ENCODE results near the gene USF3. TPM values are rescaled to one million over a fixed set of nuclear protein-coding genes. Genes with fewer than 3 reads are reported as not detected.

Gene USF3
- total and polyA plus RNA-seq, 2 of the 13 experiments (the other 11 are each of a cell fraction or from before 2014, with no cell fraction given): 6.3 to 15.2 TPM

GRCh38 chr3:113625834-113626233, 70.6 kb downstream of the USF3 start (continued):
- TF ChIP-seq ZBTB7A (CRISPR knock-in tag; IDR thresholded peaks at IDR 0.05) (no peak), SUZ12 (IDR thresholded peaks at IDR 0.05; ENCODE audit: low read depth, low read length) (no peak), ZNF20 (CRISPR knock-in tag; IDR thresholded peaks at IDR 0.05) (no peak)

GRCh38 chr3:113623811-113624210, 72.6 kb downstream of the USF3 start:
- Histone ChIP-seq H3K4me3 (replicated peaks in 1 of 3; ENCODE audit: insufficient read depth in 1 of 3, low read depth in 2 of 3, low read length in 3 of 3) (no peak overlapping the region), H2AFZ (ENCODE audit: low read length) (no peak overlapping the region), H3K36me3 (replicated peaks in 1 of 2; ENCODE audit: control insufficient read depth in 1 of 2, insufficient read depth in 2 of 2, low read length in 2 of 2) (no peaks in the 10 kb centered on the region), H3K79me2 (ENCODE audit: insufficient read depth, low read length) (no peaks in the 10 kb centered on the region), H3K4me2 (ENCODE audit: low read depth, low read length) (no peak overlapping the region), H4K20me1 (ENCODE audit: insufficient read depth, low read length) (no peaks in the 10 kb centered on the region), H3K4me1 (ENCODE audit: insufficient read depth, low read length) (peaks cover 23% of the 10 kb centered on the region), H3K27ac (ENCODE audit: extremely low read length, insufficient read depth, low read length) (no peak overlapping the region), H3K9me3 (ENCODE audit: low read length) (no peaks in the 10 kb centered on the region), H3K9ac (ENCODE audit: insufficient read depth, low read depth, low read length) (no peak overlapping the region), H3K27me3 (ENCODE audit: control insufficient read depth in 1 of 2, insufficient read depth in 2 of 2, low read length in 2 of 2) (0 out of 5 replicates have a peak, but pooled peaks cover 0 to 3% of the 10 kb centered on the region in 2 experiments)
- WGBS (ENCODE audit: low lambda C conversion rate): 70% methylated on average over 7 of the region's 7 CpGs
- DNase-seq (ENCODE audit: low spot score) (no peak), ATAC-seq (no peak), FAIRE-seq (no peak)
- in situ Hi-C loops (cut with HindIII; ENCODE audit: extremely low pct_ligation_motif_present, low pct_unique_long_range_greater_than_20kb) (loop anchor here (10.0 kb wide), 1 partner anchor 129 kb away; no protein-coding TSS in a partner anchor), intact Hi-C loops (cut with micrococcal nuclease; ENCODE audit: unreplicated experiment) (loop anchor here (10.0 kb wide), 1 partner anchor 489 kb away; no protein-coding TSS in a partner anchor)
- no peak for TF ChIP-seq ZNF281 (CRISPR knock-in tag; IDR thresholded peaks at IDR 0.05; ENCODE audit: borderline replicate concordance)
- TF ChIP-seq ZNF282 (IDR thresholded peaks at IDR 0.05; ENCODE audit: partially characterized antibody): no peak
- no peak for TF ChIP-seq ELF3 (CRISPR knock-in tag; IDR thresholded peaks at IDR 0.05)
- no peak for TF ChIP-seq AGO2 (optimal IDR thresholded peaks at IDR 0.05; ENCODE audit: low read depth, low read length)
- no peak for TF ChIP-seq PHF20 (CRISPR knock-in tag; IDR thresholded peaks at IDR 0.05)
- TF ChIP-seq ZNF570 (CRISPR knock-in tag; IDR thresholded peaks at IDR 0.05; ENCODE audit: borderline replicate concordance): no peak
- TF ChIP-seq ZNF18 (CRISPR knock-in tag; IDR thresholded peaks at IDR 0.05; ENCODE audit: insufficient replicate concordance): no peak
- TF ChIP-seq HMGA1 (CRISPR knock-in tag; conservative IDR thresholded peaks at IDR 0.05): no peak
- TF ChIP-seq MEF2D (CRISPR knock-in tag; IDR thresholded peaks at IDR 0.05): no peak
- ChIA-PET CTCF (ENCODE audit: low intra/inter-chr PET ratio, low total read pairs) (no interaction called here), POLR2A (no interaction called here)
- no TSS peak for BruUV-seq (replicated peaks)
